ENCODE data around the gene AVL9. TPM values are rescaled to one million over a fixed set of nuclear protein-coding genes. Genes with fewer than 3 reads are reported as not detected.
"Not testable (repeated sequence)": the region's sequence is repeated elsewhere in the genome, so short reads cannot be mapped to it uniquely, and the experiment has no call there.

Gene AVL9
- 41.8 TPM for polyA plus RNA-seq (ENCODE audit: insufficient read length)
- long read RNA-seq, donor 1, full-length matches to known transcripts, result 2 of 7 reads
- long read RNA-seq, donor 1, partial matches to known transcripts, result 5 of 7 reads
- long read RNA-seq, donor 1, other reads (novel, unspliced or antisense), result 0 of 7 reads
- long read RNA-seq, donor 2, full-length matches to known transcripts, result 3 of 3 reads
- long read RNA-seq, donor 2, partial matches to known transcripts, result 0 of 3 reads
- long read RNA-seq, donor 2, other reads (novel, unspliced or antisense), result 0 of 3 reads
- long read RNA-seq, donor 3, full-length matches to known transcripts, result 2 of 2 reads
- long read RNA-seq, donor 3, partial matches to known transcripts, result 0 of 2 reads
- long read RNA-seq, donor 3, other reads (novel, unspliced or antisense), result 0 of 2 reads
- long read RNA-seq, donor 4, result 0 reads
- long read RNA-seq, donor 5, full-length matches to known transcripts, result 3 of 3 reads
- long read RNA-seq, donor 5, partial matches to known transcripts, result 0 of 3 reads
- long read RNA-seq, donor 5, other reads (novel, unspliced or antisense), result 0 of 3 reads
- long read RNA-seq, donor 6, full-length matches to known transcripts, result 2 of 2 reads
- long read RNA-seq, donor 6, partial matches to known transcripts, result 0 of 2 reads
- long read RNA-seq, donor 6, other reads (novel, unspliced or antisense), result 0 of 2 reads
- long read RNA-seq, donor 7, full-length matches to known transcripts, result 3 of 3 reads
- long read RNA-seq, donor 7, partial matches to known transcripts, result 0 of 3 reads
- long read RNA-seq, donor 7, other reads (novel, unspliced or antisense), result 0 of 3 reads
- long read RNA-seq, donor 8, full-length matches to known transcripts, result 1 of 1 reads
- long read RNA-seq, donor 8, partial matches to known transcripts, result 0 of 1 reads
- long read RNA-seq, donor 8, other reads (novel, unspliced or antisense), result 0 of 1 reads

- peak; percentile 95 for DNase-seq
These were observed at the start of gene AVL9 for GRCh38 chr7:32495298-32496051. Gene AVL9, plus strand, starts transcription at chr7:32495489. Its CDS starts 221 bp downstream, at chr7:32495710.

DNA sequence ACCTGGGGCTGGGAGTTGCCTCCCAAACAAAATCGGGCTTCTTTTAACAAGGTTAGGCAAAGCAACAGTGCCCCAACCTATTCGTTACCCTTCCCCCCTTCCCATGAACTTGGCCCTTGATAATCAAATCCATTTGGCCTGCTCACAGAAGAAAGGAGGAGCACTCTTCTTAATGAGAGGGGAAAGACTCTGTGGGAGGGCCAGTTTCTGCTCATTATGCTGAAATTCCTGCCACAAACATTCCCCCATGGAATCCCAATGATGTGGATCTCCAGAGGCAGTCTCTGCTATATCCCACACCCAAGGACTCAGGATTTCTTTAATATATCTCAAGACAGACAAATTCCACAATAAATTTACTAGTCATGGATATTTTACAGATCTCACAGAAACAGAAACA, 48.1 kb upstream of the AVL9 start:
- no peak for DNase-seq

DNA sequence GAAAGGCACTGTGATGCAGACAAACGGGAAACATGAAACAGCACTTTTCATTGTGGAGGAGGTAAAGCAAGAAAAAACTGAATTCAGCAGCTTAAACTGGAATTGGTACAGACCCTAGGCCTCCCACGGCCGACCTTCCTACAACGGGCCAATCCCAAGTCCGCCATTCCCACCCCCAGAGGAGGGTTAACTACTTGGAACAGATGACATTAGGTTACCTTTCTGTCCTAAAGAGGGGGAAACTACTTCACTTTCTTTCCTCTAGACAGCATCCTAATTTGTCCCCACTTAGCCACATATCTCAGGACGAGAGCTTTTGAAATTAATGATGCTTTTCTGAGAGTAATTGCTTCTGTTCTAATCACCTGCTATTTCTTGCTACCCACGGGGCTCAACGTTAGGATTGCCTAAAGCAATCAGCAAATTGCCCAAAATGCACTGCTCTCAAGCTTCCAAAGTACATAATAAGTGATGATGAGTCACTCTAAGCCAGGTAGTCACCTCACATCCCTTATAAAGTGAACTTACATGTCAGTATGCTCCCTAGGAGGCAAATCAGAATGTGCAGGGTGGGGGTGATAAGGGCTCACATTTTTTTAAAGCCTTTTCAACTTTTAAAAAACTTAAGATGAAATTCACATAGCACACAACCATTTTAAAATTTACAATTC, 41.8 kb upstream of the AVL9 start:
- DNase-seq, result no peak

DNA sequence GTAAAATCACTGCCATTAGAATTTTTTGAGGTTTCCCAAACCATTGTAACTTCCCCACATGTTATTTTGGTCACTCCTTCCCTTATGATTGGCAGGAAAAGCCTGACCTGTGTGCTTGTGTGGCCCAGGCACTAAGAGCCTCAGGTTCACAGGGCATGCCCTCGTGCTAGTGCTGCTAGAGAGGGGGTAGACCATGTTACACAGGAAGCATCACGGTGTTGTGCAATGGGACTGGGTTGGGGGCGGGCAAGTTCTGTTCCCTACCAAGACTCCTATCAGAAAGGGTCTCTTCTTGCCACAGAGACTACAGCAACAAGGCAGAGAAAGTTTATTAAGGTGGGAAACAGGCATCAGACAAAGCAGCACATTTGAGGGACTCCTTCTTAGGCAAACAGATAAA, 37.3 kb upstream of the AVL9 start:
- DNase-seq, result no peak

GRCh38 chr7:32459788-32460187, 35.5 kb upstream of the AVL9 start:
- DNase-seq, result no peak

GRCh38 chr7:32461484-32461883, 33.8 kb upstream of the AVL9 start:
- DNase-seq, result no peak

GRCh38 chr7:32462451-32462850, 32.8 kb upstream of the AVL9 start:
- DNase-seq, result no peak

DNA sequence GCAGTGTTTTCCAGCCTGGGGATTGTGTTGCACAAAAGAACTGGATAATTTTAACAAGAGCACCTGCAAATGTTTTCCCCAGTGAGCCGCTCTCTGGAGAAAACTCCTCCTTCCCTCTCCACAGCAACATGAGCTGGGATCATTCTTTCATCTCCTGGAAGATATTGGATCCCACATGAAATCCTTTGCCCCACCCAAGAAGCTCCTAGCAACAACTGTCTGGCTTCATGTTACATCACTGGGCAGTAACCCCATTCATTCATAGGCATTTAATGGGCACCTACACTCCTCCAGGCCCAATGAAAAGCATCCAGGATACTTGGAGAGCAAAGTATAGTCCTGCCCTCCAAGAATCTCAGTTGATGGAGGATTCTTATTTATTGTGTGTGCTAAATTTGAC, 32.3 kb upstream of the AVL9 start:
- no peak for DNase-seq

DNA sequence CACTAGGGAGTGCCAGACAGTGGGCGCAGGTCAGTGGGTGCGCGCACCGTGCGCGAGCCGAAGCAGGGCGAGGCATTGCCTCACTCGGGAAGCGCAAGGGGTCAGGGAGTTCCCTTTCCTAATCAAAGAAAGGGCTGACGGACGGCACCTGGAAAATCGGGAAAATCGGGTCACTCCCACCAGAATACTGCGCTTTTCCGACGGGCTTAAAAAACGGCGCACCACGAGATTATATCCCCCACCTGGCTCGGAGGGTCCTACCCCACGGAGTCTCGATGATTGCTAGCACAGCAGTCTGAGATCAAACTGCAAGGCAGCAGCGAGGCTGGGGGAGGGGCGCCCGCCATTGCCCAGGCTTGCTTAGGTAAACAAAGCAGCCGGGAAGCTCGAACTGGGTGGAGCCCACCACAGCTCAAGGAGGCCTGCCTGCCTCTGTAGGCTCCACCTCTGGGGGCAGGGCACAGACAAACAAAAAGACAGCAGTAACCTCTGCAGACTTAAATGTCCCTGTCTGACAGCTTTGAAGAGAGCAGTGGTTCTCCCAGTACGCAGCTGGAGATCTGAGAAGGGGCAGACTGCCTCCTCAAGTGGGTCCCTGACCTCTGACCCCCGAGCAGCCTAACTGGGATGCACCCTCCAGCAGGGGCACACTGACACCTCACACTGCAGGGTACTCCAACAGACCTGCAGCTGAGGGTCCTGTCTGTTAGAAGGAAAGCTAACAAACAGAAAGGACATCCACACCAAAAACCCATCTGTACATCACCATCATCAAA, 30.5 kb upstream of the AVL9 start:
- not testable (repeated sequence) for DNase-seq

DNA sequence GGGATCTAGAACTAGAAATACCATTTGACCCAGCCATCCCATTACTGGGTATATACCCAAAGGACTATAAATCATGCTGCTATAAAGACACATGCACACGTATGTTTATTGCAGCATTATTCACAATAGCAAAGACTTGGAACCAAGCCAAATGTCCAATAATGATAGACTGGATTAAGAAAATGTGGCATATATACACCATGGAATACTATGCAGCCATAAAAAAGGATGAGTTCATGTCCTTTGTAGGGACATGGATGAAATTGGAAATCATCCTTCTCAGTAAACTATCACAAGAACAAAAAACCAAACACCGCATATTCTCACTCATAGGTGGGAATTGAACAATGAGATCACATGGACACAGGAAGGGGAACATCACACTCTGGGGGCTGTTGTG, 25.3 kb upstream of the AVL9 start:
- DNase-seq, result not testable (repeated sequence)

- DNase-seq, result no peak
These were observed 24.4 kb upstream of the AVL9 start for GRCh38 chr7:32470871-32471270.

DNA sequence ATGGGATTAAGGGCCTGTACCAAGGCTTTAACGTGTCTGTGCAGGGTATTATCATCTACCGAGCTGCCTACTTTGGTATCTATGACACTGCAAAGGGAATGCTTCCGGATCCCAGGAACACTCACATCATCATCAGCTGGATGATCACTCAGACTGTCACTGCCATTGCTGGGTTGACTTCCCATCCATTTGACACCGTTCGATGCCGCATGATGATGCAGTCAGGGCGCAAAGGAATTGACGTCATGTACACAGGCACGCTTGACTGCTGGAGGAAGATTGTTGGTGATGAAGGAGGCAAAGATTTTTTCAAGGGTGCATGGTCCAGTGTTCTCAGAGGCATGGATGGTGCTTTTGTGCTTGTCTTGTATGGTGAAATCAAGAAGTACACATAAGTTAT, 23.3 kb upstream of the AVL9 start:
- no peak for DNase-seq

GRCh38 chr7:32474008-32474407, 21.3 kb upstream of the AVL9 start:
- no peak for DNase-seq

DNA sequence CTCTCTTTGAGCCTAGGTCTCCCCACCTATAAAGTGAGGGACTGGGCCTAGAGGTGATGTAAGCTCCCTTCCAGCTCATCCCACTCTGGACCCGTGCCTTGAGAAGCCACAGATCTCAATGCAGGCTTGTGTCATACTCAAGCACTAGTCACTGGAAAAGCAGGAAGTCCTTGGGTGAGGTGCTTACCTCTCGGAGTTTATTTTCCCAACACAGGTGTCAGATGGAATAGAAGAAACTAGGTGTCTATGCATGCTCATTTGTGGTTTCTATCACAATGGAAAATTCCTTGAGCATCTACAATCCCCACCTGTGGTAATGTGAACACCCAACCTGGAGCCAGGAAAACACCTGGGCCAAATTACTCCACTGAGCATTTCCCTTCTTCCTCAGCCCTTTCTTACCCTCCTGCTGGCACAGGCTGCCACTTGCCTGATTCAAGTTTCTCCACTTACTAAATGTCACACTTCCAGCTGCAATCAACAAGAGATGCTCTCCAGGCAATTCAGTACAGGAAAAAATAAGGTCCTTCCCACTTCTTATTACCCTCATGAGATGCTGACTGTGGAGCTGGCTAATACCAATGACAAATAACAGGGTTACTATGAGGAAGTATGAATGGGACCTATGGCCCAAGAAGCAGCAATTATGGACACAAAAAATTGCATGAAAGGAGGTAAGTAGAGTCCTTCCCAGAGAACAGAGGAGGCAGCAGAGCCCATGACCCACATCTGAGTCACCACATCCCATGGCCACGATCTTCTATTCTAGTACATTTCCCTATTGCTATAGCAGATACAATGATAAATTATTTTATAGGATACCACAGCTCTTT, 18.3 kb upstream of the AVL9 start:
- DNase-seq, result no peak

- DNase-seq, result no peak
These were observed 17.7 kb upstream of the AVL9 start for GRCh38 chr7:32477649-32477980.

GRCh38 chr7:32479574-32480200, 15.6 kb upstream of the AVL9 start:
- no peak for DNase-seq

GRCh38 chr7:32481176-32481575, 14.1 kb upstream of the AVL9 start:
- no peak for DNase-seq

- DNase-seq, result no peak
These were observed 13.4 kb upstream of the AVL9 start for GRCh38 chr7:32481921-32482320.

GRCh38 chr7:32489788-32490126, 5.5 kb upstream of the AVL9 start:
- DNase-seq, result no peak

Measured in left kidney (tissue), 8 donors.